Panc1 (cell line): Measurements from ENCODE around the gene TWF2.

Source experiments
- CTCF ChIP-seq: fragments of 450-650 bp; IDR thresholded peaks from 2 replicates; pipeline ENCODE4 v1.5.1; 2017; ENCODE audit warnings: mild to moderate bottlenecking
- POLR2AphosphoS5 ChIP-seq: IDR thresholded peaks from 2 replicates; pipeline ENCODE4 v1.6.1; 2012; ENCODE audit warnings: mild to moderate bottlenecking, low read depth, low read length, moderate library complexity
- REST ChIP-seq, 2 experiments: IDR thresholded peaks; 2 replicates each; pipeline ENCODE4 v1.6.1; 2011 to 2012; ENCODE audit warnings: low read depth in 2 of 2, control low read depth in 1 of 2, low read length in 1 of 2, mild to moderate bottlenecking in 1 of 2, moderate library complexity in 1 of 2; ENCODE audit not compliant: insufficient read depth in 1 of 2

- TF ChIP-seq CTCF = no peak
- no peak for TF ChIP-seq POLR2AphosphoS5
- no peak for TF ChIP-seq REST (IDR thresholded peaks at IDR 0.05; ENCODE audit: insufficient read depth in 1 of 2, low read depth in 2 of 2, low read length in 1 of 2)
These were observed 42.0 kb downstream of the TWF2 start for GRCh38 chr3:52196977-52197376.
